ENCODE measurements around the gene FXN.

The FXN gene

GRCh38 chr9:69028754-69029153 lies 6.8 kb upstream of the FXN start:
- H4K20me1 ChIP-seq (ENCODE audit: insufficient read depth, low read length, poor library complexity, severe bottlenecking) = no peaks in the 10 kb centered on the region
- H3K9me2 ChIP-seq (replicated peaks; ENCODE audit: low read depth, low read length) = no peaks in the 10 kb centered on the region
- TF ChIP-seq EZH2phosphoT487 (IDR thresholded peaks at IDR 0.05; ENCODE audit: borderline replicate concordance) = peak; percentile 68
- no peak for TF ChIP-seq CTCF (conservative IDR thresholded peaks at IDR 0.05; ENCODE audit: low read length)
- H3K4me2 ChIP-seq (ENCODE audit: low read depth, low read length, poor library complexity, severe bottlenecking) = peak overlapping the region; percentile 80
- peaks cover 14% of the 10 kb centered on the region for H3F3A ChIP-seq (ENCODE audit: low read depth)
- H3K4me1 ChIP-seq (ENCODE audit: insufficient read depth, low read length, poor library complexity, severe bottlenecking) = peaks cover 55% of the 10 kb centered on the region
- H2AFZ ChIP-seq (ENCODE audit: low read length) = no peak overlapping the region
- H3K79me2 ChIP-seq (ENCODE audit: insufficient read depth, low read length) = no peaks in the 10 kb centered on the region
- no peaks in the 10 kb centered on the region for H3K27me3 ChIP-seq (ENCODE audit: insufficient read depth, low read length, poor library complexity, severe bottlenecking)
- H3K9me3 ChIP-seq (ENCODE audit: insufficient read depth, low read depth, low read length) = peaks cover 7% of the 10 kb centered on the region; the same call in 1 of the 2 replicates
- H3K4me3 ChIP-seq (ENCODE audit: low read length, poor library complexity, severe bottlenecking) = peak overlapping the region; percentile 52
- H3K36me3 ChIP-seq (ENCODE audit: insufficient read depth, low read length) = no peaks in the 10 kb centered on the region; the same call in 1 of the 2 replicates
- no peak overlapping the region for H3K9ac ChIP-seq (ENCODE audit: low read depth, low read length, poor library complexity, severe bottlenecking)

GRCh38 chr9:69029535-69029934 lies 6.0 kb upstream of the FXN start:
- H2AFZ ChIP-seq (ENCODE audit: low read length) = no peak overlapping the region
- peak overlapping the region; percentile 37 for H3K4me3 ChIP-seq (ENCODE audit: low read length, poor library complexity, severe bottlenecking)
- no peak overlapping the region for H3K9ac ChIP-seq (ENCODE audit: low read depth, low read length, poor library complexity, severe bottlenecking)
- H3K4me2 ChIP-seq (ENCODE audit: low read depth, low read length, poor library complexity, severe bottlenecking) = peak overlapping the region; percentile 80
- no peaks in the 10 kb centered on the region; the same call in 1 of the 2 replicates for H3K36me3 ChIP-seq (ENCODE audit: insufficient read depth, low read length)
- peaks cover 14% of the 10 kb centered on the region for H3F3A ChIP-seq (ENCODE audit: low read depth)
- no peaks in the 10 kb centered on the region for H4K20me1 ChIP-seq (ENCODE audit: insufficient read depth, low read length, poor library complexity, severe bottlenecking)
- no peaks in the 10 kb centered on the region for H3K9me2 ChIP-seq (replicated peaks; ENCODE audit: low read depth, low read length)
- H3K4me1 ChIP-seq (ENCODE audit: insufficient read depth, low read length, poor library complexity, severe bottlenecking) = peaks cover 48% of the 10 kb centered on the region
- H3K9me3 ChIP-seq (ENCODE audit: insufficient read depth, low read depth, low read length) = peaks cover 7% of the 10 kb centered on the region; the same call in 1 of the 2 replicates
- no peaks in the 10 kb centered on the region for H3K79me2 ChIP-seq (ENCODE audit: insufficient read depth, low read length)
- TF ChIP-seq CTCF (conservative IDR thresholded peaks at IDR 0.05; ENCODE audit: low read length) = no peak
- no peak for TF ChIP-seq EZH2phosphoT487 (IDR thresholded peaks at IDR 0.05; ENCODE audit: borderline replicate concordance)
- no peaks in the 10 kb centered on the region for H3K27me3 ChIP-seq (ENCODE audit: insufficient read depth, low read length, poor library complexity, severe bottlenecking)

GRCh38 chr9:69030851-69031645 lies 4.5 kb upstream of the FXN start:
- H3K4me1 ChIP-seq (ENCODE audit: insufficient read depth, low read length, poor library complexity, severe bottlenecking) = peaks cover 47% of the 10 kb centered on the region
- H3K9ac ChIP-seq (ENCODE audit: low read depth, low read length, poor library complexity, severe bottlenecking) = no peak overlapping the region
- H2AFZ ChIP-seq (ENCODE audit: low read length) = no peak overlapping the region
- no peak overlapping the region for H3K4me3 ChIP-seq (ENCODE audit: low read length, poor library complexity, severe bottlenecking)
- no peaks in the 10 kb centered on the region for H3K27me3 ChIP-seq (ENCODE audit: insufficient read depth, low read length, poor library complexity, severe bottlenecking)
- no peaks in the 10 kb centered on the region; the same call in 1 of the 2 replicates for H3K36me3 ChIP-seq (ENCODE audit: insufficient read depth, low read length)
- H3F3A ChIP-seq (ENCODE audit: low read depth) = peaks cover 14% of the 10 kb centered on the region
- H3K4me2 ChIP-seq (ENCODE audit: low read depth, low read length, poor library complexity, severe bottlenecking) = no peak overlapping the region
- TF ChIP-seq EZH2phosphoT487 (IDR thresholded peaks at IDR 0.05; ENCODE audit: borderline replicate concordance) = no peak
- no peak for TF ChIP-seq CTCF (conservative IDR thresholded peaks at IDR 0.05; ENCODE audit: low read length)
- peaks cover 9% of the 10 kb centered on the region for H3K79me2 ChIP-seq (ENCODE audit: insufficient read depth, low read length)
- H3K9me2 ChIP-seq (replicated peaks; ENCODE audit: low read depth, low read length) = no peaks in the 10 kb centered on the region
- peaks cover 7% of the 10 kb centered on the region; the same call in 1 of the 2 replicates for H3K9me3 ChIP-seq (ENCODE audit: insufficient read depth, low read depth, low read length)
- no peaks in the 10 kb centered on the region for H4K20me1 ChIP-seq (ENCODE audit: insufficient read depth, low read length, poor library complexity, severe bottlenecking)

Measured in Loucy (cell line).